ENCODE results near the gene PAF1.

Gene PAF1

GRCh38 chr19:39360599-39360998, 30.3 kb downstream of the PAF1 start:
- Histone ChIP-seq H3K27ac (ENCODE audit: low read length) (no peak overlapping the region), H4K20me1 (ENCODE audit: insufficient read depth, low read length) (no peaks in the 10 kb centered on the region), H3K79me2 (ENCODE audit: low read length) (no peaks in the 10 kb centered on the region), H3K4me3 (ENCODE audit: low read length) (no peak overlapping the region), H3K9me3 (replicated peaks; ENCODE audit: insufficient read depth, low read length) (no peaks in the 10 kb centered on the region), H3F3A (ENCODE audit: insufficient read depth, low read length) (no peaks in the 10 kb centered on the region), H3K27me3 (replicated peaks; ENCODE audit: insufficient read depth, low read length) (no peaks in the 10 kb centered on the region), H3K9me2 (replicated peaks; ENCODE audit: insufficient read depth, low read length) (no peaks in the 10 kb centered on the region), H3K9ac (ENCODE audit: low read length) (no peak overlapping the region), H3K4me1 (ENCODE audit: low read length) (no peaks in the 10 kb centered on the region), H2AFZ (ENCODE audit: low read length) (no peak overlapping the region), H3K4me2 (ENCODE audit: low read depth, low read length) (no peak overlapping the region), H3K36me3 (replicated peaks; ENCODE audit: insufficient read depth, low read length) (peaks cover 6% of the 10 kb centered on the region; the same call in 1 of the 2 replicates)
- no peak for TF ChIP-seq EZH2 (optimal IDR thresholded peaks at IDR 0.05; ENCODE audit: low read depth, low read length)
- no peak for DNase-seq

- no peaks in the 10 kb centered on the region for H3K9me2 ChIP-seq (replicated peaks; ENCODE audit: insufficient read depth, low read length)
- TF ChIP-seq CTCF (IDR thresholded peaks at IDR 0.05; ENCODE audit: low read length) (no peak), EZH2phosphoT487 (IDR thresholded peaks at IDR 0.05; ENCODE audit: low read length) (no peak), EZH2 (optimal IDR thresholded peaks at IDR 0.05; ENCODE audit: low read depth, low read length) (no peak)
- no peak overlapping the region for H3K4me2 ChIP-seq (ENCODE audit: low read depth, low read length)
- H4K20me1 ChIP-seq (ENCODE audit: insufficient read depth, low read length): no peaks in the 10 kb centered on the region
- H3K27ac ChIP-seq (ENCODE audit: low read length): no peak overlapping the region
- no peaks in the 10 kb centered on the region for H3K9me3 ChIP-seq (replicated peaks; ENCODE audit: insufficient read depth, low read length)
- no peak overlapping the region for H3K9ac ChIP-seq (ENCODE audit: low read length)
- no peak overlapping the region for H2AFZ ChIP-seq (ENCODE audit: low read length)
- H3K4me3 ChIP-seq (ENCODE audit: low read length): no peak overlapping the region
- H3F3A ChIP-seq (ENCODE audit: insufficient read depth, low read length): no peaks in the 10 kb centered on the region
- no peaks in the 10 kb centered on the region for H3K4me1 ChIP-seq (ENCODE audit: low read length)
- DNase-seq: no peak
- no peaks in the 10 kb centered on the region for H3K27me3 ChIP-seq (replicated peaks; ENCODE audit: insufficient read depth, low read length)
- H3K79me2 ChIP-seq (ENCODE audit: low read length): 0 out of 2 replicates have a peak, but pooled peaks cover 3% of the 10 kb centered on the region
- H3K36me3 ChIP-seq (replicated peaks; ENCODE audit: insufficient read depth, low read length): peaks cover 6% of the 10 kb centered on the region; the same call in 1 of the 2 replicates
Measured at GRCh38 chr19:39359026-39359425, 31.9 kb downstream of the PAF1 start.

DNA sequence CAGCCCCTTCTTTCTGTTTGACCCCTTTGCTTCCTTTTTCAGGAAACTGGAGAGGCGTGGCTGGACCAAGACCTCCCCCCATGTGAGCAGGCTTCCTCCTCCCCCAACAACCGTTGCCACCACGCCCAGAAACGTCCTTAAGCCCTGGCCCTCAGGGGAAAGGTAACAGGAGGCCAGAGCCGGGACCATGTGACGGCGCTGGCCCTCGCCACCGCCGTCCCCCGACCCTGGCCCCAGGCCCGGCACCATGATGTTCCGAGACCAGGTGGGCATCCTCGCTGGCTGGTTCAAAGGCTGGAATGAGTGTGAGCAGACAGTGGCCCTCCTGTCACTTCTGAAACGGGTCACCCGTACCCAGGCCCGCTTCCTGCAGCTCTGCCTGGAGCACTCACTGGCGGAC, 34.3 kb downstream of the PAF1 start:
- Histone ChIP-seq H3K4me2 (ENCODE audit: low read depth, low read length) (no peak overlapping the region), H3K36me3 (replicated peaks; ENCODE audit: insufficient read depth, low read length) (peaks cover 6% of the 10 kb centered on the region; the same call in 1 of the 2 replicates), H4K20me1 (ENCODE audit: insufficient read depth, low read length) (no peaks in the 10 kb centered on the region), H3K4me3 (ENCODE audit: low read length) (no peak overlapping the region), H3K9ac (ENCODE audit: low read length) (no peak overlapping the region), H2AFZ (ENCODE audit: low read length) (no peak overlapping the region), H3K79me2 (ENCODE audit: low read length) (peaks cover 20% of the 10 kb centered on the region), H3K27ac (ENCODE audit: low read length) (no peak overlapping the region), H3K27me3 (replicated peaks; ENCODE audit: insufficient read depth, low read length) (no peaks in the 10 kb centered on the region), H3F3A (ENCODE audit: insufficient read depth, low read length) (peaks cover 3% of the 10 kb centered on the region; the same call in 1 of the 2 replicates), H3K9me2 (replicated peaks; ENCODE audit: insufficient read depth, low read length) (no peaks in the 10 kb centered on the region), H3K4me1 (ENCODE audit: low read length) (peaks cover 5% of the 10 kb centered on the region), H3K9me3 (replicated peaks; ENCODE audit: insufficient read depth, low read length) (no peaks in the 10 kb centered on the region)
- no peak for TF ChIP-seq EZH2phosphoT487 (IDR thresholded peaks at IDR 0.05; ENCODE audit: low read length)
- DNase-seq: no peak

- Histone ChIP-seq H3K9me3 (replicated peaks; ENCODE audit: insufficient read depth, low read length) (no peaks in the 10 kb centered on the region), H4K20me1 (ENCODE audit: insufficient read depth, low read length) (no peaks in the 10 kb centered on the region), H3K9ac (ENCODE audit: low read length) (no peak overlapping the region), H3K9me2 (replicated peaks; ENCODE audit: insufficient read depth, low read length) (no peaks in the 10 kb centered on the region), H3F3A (ENCODE audit: insufficient read depth, low read length) (peaks cover 9% of the 10 kb centered on the region), H3K4me2 (ENCODE audit: low read depth, low read length) (no peak overlapping the region), H2AFZ (ENCODE audit: low read length) (no peak overlapping the region), H3K27ac (ENCODE audit: low read length) (no peak overlapping the region), H3K4me3 (ENCODE audit: low read length) (no peak overlapping the region), H3K27me3 (replicated peaks; ENCODE audit: insufficient read depth, low read length) (no peaks in the 10 kb centered on the region), H3K79me2 (ENCODE audit: low read length) (peaks cover 21% of the 10 kb centered on the region), H3K4me1 (ENCODE audit: low read length) (peaks cover 10% of the 10 kb centered on the region), H3K36me3 (replicated peaks; ENCODE audit: insufficient read depth, low read length) (peaks cover 6% of the 10 kb centered on the region; the same call in 1 of the 2 replicates)
- TF ChIP-seq EZH2phosphoT487 (IDR thresholded peaks at IDR 0.05; ENCODE audit: low read length): no peak
- no peak for TF ChIP-seq EZH2 (optimal IDR thresholded peaks at IDR 0.05; ENCODE audit: low read depth, low read length)
- no peak for TF ChIP-seq CTCF (IDR thresholded peaks at IDR 0.05; ENCODE audit: low read length)
- DNase-seq: no peak
Measured at GRCh38 chr19:39356073-39356472, 34.8 kb downstream of the PAF1 start.

All from MM.1S (cell line).